Omental fat pad (tissue), 4 donors: Measurements from ENCODE around the gene GNG14. TPM values are rescaled to one million over a fixed set of nuclear protein-coding genes. Genes with fewer than 3 reads are reported as not detected.
A peak's percentile ranks its signal among the peaks of the same experiment; 100 is the strongest.

Source experiments
- ATAC-seq: fragments of 150-250 bp; one replicate; pipeline ENCODE4 v1.9.1; 2016; ENCODE audit warnings: mild to moderate bottlenecking, moderate library complexity; ENCODE audit not compliant: low FRiP score
- DNase-seq: peaks from one replicate; pipeline ENCODE4 v3.0.0-alpha.2; 2019; ENCODE audit warnings: low spot score
- CTCF ChIP-seq, 3 donors: fragments of 450-650 bp; IDR thresholded peaks; one replicate each; pipeline ENCODE4 v1.5.1; 2016 to 2017; ENCODE audit warnings: antibody characterized with exemption in 3 of 3, mild to moderate bottlenecking in 3 of 3, moderate library complexity in 2 of 3
- small RNA-seq: library from RNA; depleted of rRNA; stranded (forward); fragments of <200 nt; gene quantifications from one replicate; pipeline ENCODE3, GENCODE V24; 2016
- total RNA-seq, 4 donors: library from RNA; depleted of rRNA; stranded (reverse); fragments of >200 nt; gene quantifications; one replicate each; pipeline ENCODE4 v1.1.0, GENCODE V29; 2016

Gene GNG14
- total RNA-seq, 4 donors from 2014 or later: not detected

GRCh38 chr19:12737835-12738351 is 50.1 kb downstream of the GNG14 start:
- DNase-seq (no peak), ATAC-seq (no peak)
- no peak for TF ChIP-seq CTCF (IDR thresholded peaks at IDR 0.05)

Small RNA genes within 50 kb of the gene (small RNA-seq; reads per million reads assigned to genes)
- gene SNORD41: 360 reads per million, percentile 98 among the genes with 10 or more reads in this experiment

Other genes with a start within 250 kb of the GNG14 start
- 1 to 10 TPM; 2.3 to 6.5 (median 2.7) TPM for gene ZNF443, start 247.0 kb upstream of the GNG14 start, total RNA-seq
- 1 to 10 TPM; 1.8 to 4.6 (median 2.4) TPM for gene ZNF709, start 203.2 kb upstream of the GNG14 start, total RNA-seq
- 10 to 100 TPM in 2 of 4 donors, 1 to 10 TPM in 2; 5.9 to 16.1 (median 8.3) TPM for gene ZNF564, start 136.5 kb upstream of the GNG14 start, total RNA-seq
- 1 to 10 TPM; 3.6 to 6.3 (median 4.7) TPM for gene ZNF490, start 77.2 kb upstream of the GNG14 start, total RNA-seq
- gene ZNF791, start 77.1 kb upstream of the GNG14 start, total RNA-seq: 10 to 100 TPM; 12.9 to 23.3 (median 16.3) TPM
- 100 to 1,000 TPM in 1 of 4 donors, 10 to 100 TPM in 3; 63.8 to 104 (median 74.6) TPM for gene MAN2B1, start 21.3 kb upstream of the GNG14 start, total RNA-seq
- gene WDR83, start 21.2 kb upstream of the GNG14 start, total RNA-seq: 10 to 100 TPM in 1 of 4 donors, 1 to 10 TPM in 3; 7.1 to 10.2 (median 8.5) TPM
- gene DHPS, start 6.1 kb upstream of the GNG14 start, total RNA-seq: 100 to 1,000 TPM in 1 of 4 donors, 10 to 100 TPM in 3; 68.5 to 119 (median 80.9) TPM
- 1 to 10 TPM; 3.2 to 5.6 (median 4.4) TPM for gene FBXW9, start 8.6 kb downstream of the GNG14 start, total RNA-seq
- gene TNPO2, start 35.9 kb downstream of the GNG14 start, total RNA-seq: 10 to 100 TPM; 44.8 to 95.4 (median 55.8) TPM
- gene TRIR, start 46.7 kb downstream of the GNG14 start, total RNA-seq: 100 to 1,000 TPM; 309 to 348 (median 323) TPM
- gene GET3, start 49.5 kb downstream of the GNG14 start, total RNA-seq: 10 to 100 TPM; 36.6 to 55.4 (median 48.9) TPM
- gene BEST2, start 63.8 kb downstream of the GNG14 start, total RNA-seq: not detected
- gene HOOK2, start 87.6 kb downstream of the GNG14 start, total RNA-seq: 10 to 100 TPM; 26.9 to 71.3 (median 56.3) TPM
- gene JUNB, start 103.5 kb downstream of the GNG14 start, total RNA-seq: 1,000 to 10,000 TPM in 2 of 4 donors, 100 to 1,000 TPM in 2; 852 to 2,498 (median 1,079) TPM
- gene PRDX2, start 113.8 kb downstream of the GNG14 start, total RNA-seq: 100 to 1,000 TPM; 165 to 320 (median 219) TPM
- not detected for gene THSD8, start 114.1 kb downstream of the GNG14 start, total RNA-seq
- 10 to 100 TPM in 1 of 4 donors, 1 to 10 TPM in 3; 2.8 to 10.4 (median 5.9) TPM for gene RNASEH2A, start 118.6 kb downstream of the GNG14 start, total RNA-seq
- gene RTBDN, start 146.6 kb downstream of the GNG14 start, total RNA-seq: not detected
- not detected for gene MAST1, start 150.5 kb downstream of the GNG14 start, total RNA-seq
- gene DNASE2, start 193.5 kb downstream of the GNG14 start, total RNA-seq: 10 to 100 TPM; 24.6 to 36.9 (median 28.4) TPM
- under 1 TPM in 1 of 4 donors, not detected in 3; 0.69 TPM for gene KLF1, start 199.2 kb downstream of the GNG14 start, total RNA-seq
- gene GCDH, start 203.2 kb downstream of the GNG14 start, total RNA-seq: 10 to 100 TPM; 36.1 to 51.4 (median 45.2) TPM
- gene SYCE2, start 231.3 kb downstream of the GNG14 start, total RNA-seq: not detected
- 10 to 100 TPM; 31.1 to 61.1 (median 38.2) TPM for gene FARSA, start 245.7 kb downstream of the GNG14 start, total RNA-seq